Erythroblast (primary cell): Measurements from ENCODE around the gene ASGR2.

ENCODE experiments used
- GATA1 ChIP-seq: IDR thresholded peaks from 2 replicates; pipeline ENCODE4 v1.6.1; 2011; ENCODE audit warnings: low read depth, mild to moderate bottlenecking, control low read depth, low read length, moderate library complexity
- POLR2A ChIP-seq: IDR thresholded peaks from 2 replicates; pipeline ENCODE4 v1.6.1; 2011; ENCODE audit warnings: mild to moderate bottlenecking, low read length

GRCh38 chr17:7056386-7056785 is 58.2 kb downstream of the ASGR2 start:
- TF ChIP-seq POLR2A (no peak), GATA1 (no peak)
